Measurements from ENCODE around the gene MYH10. TPM values are rescaled to one million over a fixed set of nuclear protein-coding genes. Genes with fewer than 3 reads are reported as not detected.
A peak's percentile ranks its signal among the peaks of the same experiment; 100 is the strongest.

The MYH10 gene
- total RNA-seq, 2 donors from 2014 or later, result 251 to 257 TPM

DNA sequence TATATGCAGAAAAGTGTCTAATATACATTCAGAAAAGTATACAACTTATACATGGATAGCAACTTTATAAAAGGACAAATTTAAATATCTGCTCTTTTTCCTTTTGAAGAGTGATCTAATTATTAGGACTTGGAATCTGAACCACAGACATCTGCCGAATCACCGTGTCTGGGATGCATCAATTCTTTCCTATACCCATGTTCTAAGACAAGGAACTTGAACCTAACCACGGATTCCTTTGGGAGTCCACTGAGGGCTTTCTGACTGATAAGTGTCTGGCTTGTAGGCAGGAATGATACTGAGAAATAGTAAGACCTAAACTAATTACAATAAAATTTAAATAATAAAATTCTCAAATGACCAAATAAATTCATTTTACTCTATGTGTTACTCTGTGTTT, 140.7 kb downstream of the MYH10 start:
- peaks cover 98% of the 10 kb centered on the region for H3K36me3 ChIP-seq (ENCODE audit: control insufficient read depth, insufficient read depth, low read length)
- Mint-ChIP-seq H3K4me3 (no peak overlapping the region), H3K27ac (no peak overlapping the region), H3K36me3 (ENCODE audit: low read depth) (peaks cover 92% of the 10 kb centered on the region), H3K4me1 (no peaks in the 10 kb centered on the region), H3K9me3 (peaks cover 3% of the 10 kb centered on the region), H3K27me3 (ENCODE audit: insufficient read depth) (no peaks in the 10 kb centered on the region)
- no peak overlapping the region for H3K9ac ChIP-seq (ENCODE audit: extremely low read depth, low read length, poor library complexity, severe bottlenecking)
- H3K27me3 ChIP-seq (ENCODE audit: control insufficient read depth, insufficient read depth, low read length, poor library complexity, severe bottlenecking), result no peaks in the 10 kb centered on the region
- no peaks in the 10 kb centered on the region for H3K4me1 ChIP-seq (ENCODE audit: control insufficient read depth, insufficient read depth, low read length)
- H3K27ac ChIP-seq (ENCODE audit: low read depth, low read length), result no peak overlapping the region
- 98% methylated on average over 3 of the region's 3 CpGs; no CpG with 5 or more reads in 1 of the 2 experiments for WGBS, 2 experiments (ENCODE audit: insufficient coverage in 1 of 2, insufficient read length in 1 of 2)
- H3K4me3 ChIP-seq (ENCODE audit: low read length), result no peak overlapping the region
- H3K9me3 ChIP-seq (ENCODE audit: control insufficient read depth, low read length), result peaks cover 13% of the 10 kb centered on the region
- no peak for DNase-seq
- TF ChIP-seq, protein P1, sequence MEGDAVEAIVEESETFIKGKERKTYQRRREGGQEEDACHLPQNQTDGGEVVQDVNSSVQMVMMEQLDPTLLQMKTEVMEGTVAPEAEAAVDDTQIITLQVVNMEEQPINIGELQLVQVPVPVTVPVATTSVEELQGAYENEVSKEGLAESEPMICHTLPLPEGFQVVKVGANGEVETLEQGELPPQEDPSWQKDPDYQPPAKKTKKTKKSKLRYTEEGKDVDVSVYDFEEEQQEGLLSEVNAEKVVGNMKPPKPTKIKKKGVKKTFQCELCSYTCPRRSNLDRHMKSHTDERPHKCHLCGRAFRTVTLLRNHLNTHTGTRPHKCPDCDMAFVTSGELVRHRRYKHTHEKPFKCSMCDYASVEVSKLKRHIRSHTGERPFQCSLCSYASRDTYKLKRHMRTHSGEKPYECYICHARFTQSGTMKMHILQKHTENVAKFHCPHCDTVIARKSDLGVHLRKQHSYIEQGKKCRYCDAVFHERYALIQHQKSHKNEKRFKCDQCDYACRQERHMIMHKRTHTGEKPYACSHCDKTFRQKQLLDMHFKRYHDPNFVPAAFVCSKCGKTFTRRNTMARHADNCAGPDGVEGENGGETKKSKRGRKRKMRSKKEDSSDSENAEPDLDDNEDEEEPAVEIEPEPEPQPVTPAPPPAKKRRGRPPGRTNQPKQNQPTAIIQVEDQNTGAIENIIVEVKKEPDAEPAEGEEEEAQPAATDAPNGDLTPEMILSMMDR (conservative IDR thresholded peaks at IDR 0.05), result no peak

DNA sequence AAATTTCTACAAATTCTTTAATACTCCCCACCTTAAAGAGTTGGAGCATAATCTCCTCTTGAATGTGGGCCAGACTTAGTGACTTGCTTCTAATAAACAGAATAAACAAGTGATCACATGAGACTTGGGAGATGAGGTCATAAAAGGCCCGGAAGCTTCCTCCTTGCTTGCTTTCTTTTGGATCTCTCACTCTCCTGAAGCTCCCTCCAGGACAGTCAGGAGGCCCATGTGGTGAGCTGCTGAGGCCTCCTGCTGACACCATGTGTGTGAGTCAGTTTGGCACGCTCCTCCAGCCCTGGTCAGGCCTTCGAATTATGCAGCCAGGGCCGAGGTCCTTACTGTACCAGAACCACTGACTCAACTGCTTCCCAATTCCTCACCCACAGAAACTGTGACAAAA, 141.6 kb downstream of the MYH10 start:
- Mint-ChIP-seq H3K4me3 (no peak overlapping the region), H3K4me1 (no peaks in the 10 kb centered on the region), H3K27ac (peak overlapping the region; percentile 82), H3K27me3 (ENCODE audit: insufficient read depth) (no peaks in the 10 kb centered on the region), H3K9me3 (peaks cover 8% of the 10 kb centered on the region), H3K36me3 (ENCODE audit: low read depth) (peaks cover 90% of the 10 kb centered on the region)
- no peak overlapping the region for H3K9ac ChIP-seq (ENCODE audit: extremely low read depth, low read length, poor library complexity, severe bottlenecking)
- no peaks in the 10 kb centered on the region for H3K27me3 ChIP-seq (ENCODE audit: control insufficient read depth, insufficient read depth, low read length, poor library complexity, severe bottlenecking)
- no peak for DNase-seq
- H3K9me3 ChIP-seq (ENCODE audit: control insufficient read depth, low read length), result peaks cover 22% of the 10 kb centered on the region
- peaks cover 98% of the 10 kb centered on the region for H3K36me3 ChIP-seq (ENCODE audit: control insufficient read depth, insufficient read depth, low read length)
- no peaks in the 10 kb centered on the region for H3K4me1 ChIP-seq (ENCODE audit: control insufficient read depth, insufficient read depth, low read length)
- TF ChIP-seq, protein P1 (conservative IDR thresholded peaks at IDR 0.05), result no peak
- no peak overlapping the region for H3K27ac ChIP-seq (ENCODE audit: low read depth, low read length)
- WGBS, 2 experiments (ENCODE audit: insufficient coverage in 1 of 2, insufficient read length in 1 of 2), result 91 to 100% methylated on average over 2 to 4 of the region's 4 CpGs
- H3K4me3 ChIP-seq (ENCODE audit: low read length), result no peak overlapping the region

- WGBS, 2 experiments (ENCODE audit: insufficient coverage in 1 of 2, insufficient read length in 1 of 2), result 90 to 94% methylated on average over 2 to 6 of the region's 6 CpGs
- Mint-ChIP-seq H3K9me3 (peaks cover 8% of the 10 kb centered on the region), H3K27me3 (ENCODE audit: insufficient read depth) (no peaks in the 10 kb centered on the region), H3K4me3 (no peak overlapping the region), H3K4me1 (no peaks in the 10 kb centered on the region), H3K27ac (no peak overlapping the region), H3K36me3 (ENCODE audit: low read depth) (peaks cover 90% of the 10 kb centered on the region)
- no peak overlapping the region for H3K27ac ChIP-seq (ENCODE audit: low read depth, low read length)
- peaks cover 98% of the 10 kb centered on the region for H3K36me3 ChIP-seq (ENCODE audit: control insufficient read depth, insufficient read depth, low read length)
- no peak overlapping the region for H3K4me3 ChIP-seq (ENCODE audit: low read length)
- H3K9ac ChIP-seq (ENCODE audit: extremely low read depth, low read length, poor library complexity, severe bottlenecking), result no peak overlapping the region
- no peaks in the 10 kb centered on the region for H3K27me3 ChIP-seq (ENCODE audit: control insufficient read depth, insufficient read depth, low read length, poor library complexity, severe bottlenecking)
- DNase-seq, result no peak
- peaks cover 22% of the 10 kb centered on the region for H3K9me3 ChIP-seq (ENCODE audit: control insufficient read depth, low read length)
- H3K4me1 ChIP-seq (ENCODE audit: control insufficient read depth, insufficient read depth, low read length), result no peaks in the 10 kb centered on the region
- TF ChIP-seq, protein P1 (conservative IDR thresholded peaks at IDR 0.05), result no peak
These were observed 142.0 kb downstream of the MYH10 start for GRCh38 chr17:8488491-8488890.
